Tibial nerve (tissue), 4 donors: ENCODE measurements around the gene OR2V2. TPM values are rescaled to one million over a fixed set of nuclear protein-coding genes. Genes with fewer than 3 reads are reported as not detected.
A peak's percentile ranks its signal among the peaks of the same experiment; 100 is the strongest.

Source experiments
- DNase-seq, 2 donors: peaks; one replicate each; pipeline ENCODE4 v3.0.0-alpha.2; 2019; ENCODE audit warnings: low spot score in 2 of 2
- H3K27ac ChIP-seq, 4 donors: fragments of 200-600 bp; sonication (generic) in 3 of 4; one replicate each; pipeline ENCODE4 v1.5.1; 2017 to 2019; ENCODE audit warnings: mild to moderate bottlenecking in 1 of 4
- H3K27me3 ChIP-seq, 2 donors: fragments of 200-600 bp; sonication (generic) in 1 of 2; one replicate each; pipeline versions ENCODE4 v1.5.1 to v1.6.0; 2017 to 2019
- H3K36me3 ChIP-seq, 3 donors: fragments of 200-600 bp; sonication (generic); one replicate each; pipeline ENCODE4 v1.5.1; 2018 to 2019
- H3K4me1 ChIP-seq, 4 donors: fragments of 200-600 bp; sonication (generic) in 3 of 4; one replicate each; pipeline ENCODE4 v1.5.1; 2017 to 2019
- H3K4me3 ChIP-seq, 4 donors: fragments of 200-600 bp; sonication (generic) in 3 of 4; one replicate each; pipeline ENCODE4 v1.5.1; 2017 to 2019; ENCODE audit warnings: mild to moderate bottlenecking in 1 of 4, moderate library complexity in 1 of 4
- H3K9me3 ChIP-seq, 4 donors: fragments of 200-600 bp; sonication (generic) in 3 of 4; one replicate each; pipeline ENCODE4 v1.5.1; 2017 to 2019
- CTCF ChIP-seq, 5 experiments: fragments of 200-600 bp in 3 of 5; fragments of 450-650 bp in 2 of 5; sonication (generic) in 3 of 5; IDR thresholded peaks; one replicate each; pipeline ENCODE4 v1.5.1; 2016 to 2019; ENCODE audit warnings: antibody characterized with exemption in 5 of 5, mild to moderate bottlenecking in 3 of 5, moderate library complexity in 2 of 5
- EP300 ChIP-seq, 2 donors: sonication (generic); formaldehyde crosslinking; IDR thresholded peaks; one replicate each; pipeline ENCODE4 v1.6.1; 2017; ENCODE audit warnings: antibody characterized with exemption in 2 of 2, mild to moderate bottlenecking in 1 of 2
- POLR2A ChIP-seq, 2 donors: fragments of 450-650 bp; IDR thresholded peaks; one replicate each; pipeline ENCODE4 v1.6.1; 2017; ENCODE audit warnings: antibody characterized with exemption in 2 of 2, mild to moderate bottlenecking in 2 of 2, moderate library complexity in 2 of 2
- WGBS, 2 donors: methylation state at CpG; one replicate each; pipeline ENCODE4 v1.1.5; 2018; 5-methylcytosine and 5-hydroxymethylcytosine counted together
- total RNA-seq, 4 donors: library from RNA; depleted of rRNA; stranded (reverse); fragments of >200 nt; gene quantifications; one replicate each; pipeline ENCODE4 v1.1.0, GENCODE V29; 2016

OR2V2 gene
- total RNA-seq, 4 donors from 2014 or later: not detected

GRCh38 chr5:181205761-181206649 lies 58.6 kb downstream of the OR2V2 start:
- Histone ChIP-seq H3K4me1 (peaks cover 0 to 37% (median 13%) of the 10 kb centered on the region in 4 donors), H3K4me3 (peak overlapping the region; percentile 61 to 83 (median 72)), H3K36me3 (no peaks in the 10 kb centered on the region), H3K27ac (peak overlapping the region; percentile 22 to 92 (median 88)), H3K27me3 (no peaks in the 10 kb centered on the region), H3K9me3 (no peaks in the 10 kb centered on the region)
- DNase-seq: no peak
- no peak for TF ChIP-seq CTCF (IDR thresholded peaks at IDR 0.05)
- TF ChIP-seq POLR2A (IDR thresholded peaks at IDR 0.05): no peak
- no peak for TF ChIP-seq EP300 (IDR thresholded peaks at IDR 0.05)
- WGBS, 2 donors: 27 to 28% methylated on average over 37 of the region's 37 CpGs

DNA sequence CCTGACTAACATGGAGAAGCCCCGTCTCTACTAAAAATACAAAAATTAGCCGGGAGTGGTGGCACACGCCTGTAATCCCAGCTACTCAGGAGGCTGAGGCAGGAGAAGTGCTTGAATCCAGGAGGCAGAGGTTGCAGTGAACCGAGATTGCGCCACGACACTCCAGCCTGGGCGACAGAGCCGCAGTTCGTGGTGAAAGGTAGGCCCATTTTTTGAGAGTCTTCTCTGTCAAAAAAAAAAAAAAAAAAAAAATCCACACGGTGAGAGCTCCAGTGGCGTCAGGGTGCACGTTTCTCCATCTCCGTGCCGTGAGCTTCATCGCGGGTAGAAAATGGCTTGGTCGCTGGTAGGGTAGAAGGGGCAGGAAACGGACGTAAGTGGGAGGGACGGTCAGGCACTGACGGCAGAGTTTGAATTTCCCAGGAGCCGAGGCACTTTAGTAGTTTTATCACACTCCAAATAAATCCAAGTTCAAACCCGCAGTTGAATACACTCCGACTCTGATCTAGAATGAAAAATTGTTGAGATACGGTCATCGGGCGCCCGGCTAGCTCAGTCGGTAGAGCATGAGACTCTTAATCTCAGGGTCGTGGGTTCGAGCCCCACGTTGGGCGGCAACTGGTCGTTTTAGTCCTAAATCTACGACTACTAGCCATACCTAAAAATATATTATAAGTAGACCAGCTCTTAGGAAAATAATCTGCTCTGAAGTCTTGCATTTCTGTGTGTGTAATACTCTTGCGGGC lies 60.0 kb downstream of the OR2V2 start:
- peak in 1 of 2 donors; percentile 43 for TF ChIP-seq EP300 (IDR thresholded peaks at IDR 0.05)
- TF ChIP-seq POLR2A (IDR thresholded peaks at IDR 0.05): no peak
- TF ChIP-seq CTCF (IDR thresholded peaks at IDR 0.05): peak in 1 of 5 experiments; percentile 8
- WGBS, 2 donors: 1 to 3% methylated on average over 36 of the region's 36 CpGs
- no peaks in the 10 kb centered on the region for H3K27me3 ChIP-seq
- peaks cover 0 to 37% (median 13%) of the 10 kb centered on the region in 4 donors for H3K4me1 ChIP-seq
- peak overlapping the region; percentile 83 to 92 (median 90) for H3K27ac ChIP-seq
- peak overlapping the region; percentile 59 to 83 (median 68) for H3K4me3 ChIP-seq
- DNase-seq: peak; percentile 71 to 87
- no peaks in the 10 kb centered on the region for H3K36me3 ChIP-seq
- no peaks in the 10 kb centered on the region for H3K9me3 ChIP-seq

DNA sequence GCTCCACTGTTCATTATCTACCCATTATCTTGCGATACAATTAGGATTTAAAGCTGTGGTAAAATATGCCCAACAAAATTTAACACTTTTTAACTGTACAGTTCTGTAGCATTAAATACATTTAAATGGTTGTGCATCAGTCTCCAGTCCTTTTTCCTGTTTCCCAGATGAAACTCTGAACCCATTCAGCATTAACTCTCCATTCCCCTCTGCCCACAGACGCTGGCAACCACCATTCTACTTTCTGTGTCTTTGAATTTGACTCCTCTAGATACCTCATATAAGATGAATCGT lies 60.5 kb downstream of the OR2V2 start:
- WGBS, 2 donors: 36 to 42% methylated on average over 3 of the region's 3 CpGs
- H3K27me3 ChIP-seq: no peaks in the 10 kb centered on the region
- peaks cover 0 to 35% (median 13%) of the 10 kb centered on the region in 4 donors for H3K4me1 ChIP-seq
- no peaks in the 10 kb centered on the region for H3K9me3 ChIP-seq
- DNase-seq: no peak
- peak overlapping the region in 3 of 4 donors; percentile 83 to 92 (median 92) for H3K27ac ChIP-seq
- H3K4me3 ChIP-seq: peak overlapping the region in 1 of 4 donors; percentile 83
- TF ChIP-seq POLR2A (IDR thresholded peaks at IDR 0.05): no peak
- no peak for TF ChIP-seq EP300 (IDR thresholded peaks at IDR 0.05)
- no peak for TF ChIP-seq CTCF (IDR thresholded peaks at IDR 0.05)
- H3K36me3 ChIP-seq: no peaks in the 10 kb centered on the region

Other genes starting within 250 kb of the OR2V2 start
- not detected for gene BTNL8, start 248.4 kb upstream of the OR2V2 start, total RNA-seq
- gene BTNL3, start 158.7 kb upstream of the OR2V2 start, total RNA-seq: not detected
- 10 to 100 TPM; 24.9 to 54.9 (median 47.5) TPM for gene BTNL9, start 107.3 kb upstream of the OR2V2 start, total RNA-seq
- gene OR2V1, start 16.4 kb upstream of the OR2V2 start, total RNA-seq: not detected
- gene TRIM7, start 57.6 kb downstream of the OR2V2 start, total RNA-seq: 10 to 100 TPM in 3 of 4 donors, 1 to 10 TPM in 1; 3.7 to 12.1 (median 10.6) TPM
- gene TRIM41, start 75.7 kb downstream of the OR2V2 start, total RNA-seq: 10 to 100 TPM; 17.9 to 25.7 (median 22.7) TPM
- 1,000 to 10,000 TPM; 1,722 to 2,174 (median 1,870) TPM for gene RACK1, start 96.3 kb downstream of the OR2V2 start, total RNA-seq
- 10 to 100 TPM; 12.3 to 20.3 (median 16.4) TPM for gene TRIM52, start 113.6 kb downstream of the OR2V2 start, total RNA-seq
- 1 to 10 TPM in 1 of 4 donors, under 1 TPM in 2, not detected in 1; 0.59 to 3.3 (median 0.60) TPM for gene OR4F3, start 219.7 kb downstream of the OR2V2 start, total RNA-seq